ENCODE results near the gene WAPL. TPM values are rescaled to one million over a fixed set of nuclear protein-coding genes. Genes with fewer than 3 reads are reported as not detected.
A peak's percentile ranks its signal among the peaks of the same experiment; 100 is the strongest.

The WAPL gene
- total and polyA plus RNA-seq, 8 donors, result 28.2 to 48.0 (median 44.3) TPM

- no peak for ATAC-seq
- H3K4me3 ChIP-seq, result no peak overlapping the region
- no peak for TF ChIP-seq CTCF (IDR thresholded peaks at IDR 0.05)
- intact Hi-C loops (cut with DNase I), result no loop called here
- no peak for DNase-seq
- no peak overlapping the region for H3K27ac ChIP-seq
- peaks cover 0 to 31% of the 10 kb centered on the region in 2 donors for H3K36me3 ChIP-seq
- no peaks in the 10 kb centered on the region for H3K27me3 ChIP-seq
- H3K4me1 ChIP-seq, result peaks cover 0 to 66% of the 10 kb centered on the region in 2 donors
- H3K9me3 ChIP-seq, result no peaks in the 10 kb centered on the region
Observed at GRCh38 chr10:86511027-86511865, 10.3 kb downstream of the WAPL start.

- Histone ChIP-seq H3K36me3 (peaks cover 0 to 21% of the 10 kb centered on the region in 2 donors), H3K9me3 (no peaks in the 10 kb centered on the region), H3K4me1 (peaks cover 0 to 58% of the 10 kb centered on the region in 2 donors), H3K4me3 (no peak overlapping the region), H3K27ac (no peak overlapping the region), H3K27me3 (no peaks in the 10 kb centered on the region)
- no peak for TF ChIP-seq CTCF (IDR thresholded peaks at IDR 0.05)
- intact Hi-C loops (cut with DNase I), result no loop called here
- ATAC-seq (no peak), DNase-seq (no peak)
Observed at GRCh38 chr10:86509145-86509544, 12.4 kb downstream of the WAPL start.

- Histone ChIP-seq H3K27ac (no peak overlapping the region), H3K9me3 (no peaks in the 10 kb centered on the region), H3K27me3 (no peaks in the 10 kb centered on the region), H3K4me1 (peaks cover 0 to 55% of the 10 kb centered on the region in 2 donors), H3K36me3 (peaks cover 0 to 31% of the 10 kb centered on the region in 2 donors), H3K4me3 (no peak overlapping the region)
- DNase-seq, result no peak
- ATAC-seq, result no peak
- intact Hi-C loops (cut with DNase I), result no loop called here
- TF ChIP-seq CTCF (IDR thresholded peaks at IDR 0.05), result no peak
Observed at GRCh38 chr10:86508217-86508616, 13.4 kb downstream of the WAPL start.

DNA sequence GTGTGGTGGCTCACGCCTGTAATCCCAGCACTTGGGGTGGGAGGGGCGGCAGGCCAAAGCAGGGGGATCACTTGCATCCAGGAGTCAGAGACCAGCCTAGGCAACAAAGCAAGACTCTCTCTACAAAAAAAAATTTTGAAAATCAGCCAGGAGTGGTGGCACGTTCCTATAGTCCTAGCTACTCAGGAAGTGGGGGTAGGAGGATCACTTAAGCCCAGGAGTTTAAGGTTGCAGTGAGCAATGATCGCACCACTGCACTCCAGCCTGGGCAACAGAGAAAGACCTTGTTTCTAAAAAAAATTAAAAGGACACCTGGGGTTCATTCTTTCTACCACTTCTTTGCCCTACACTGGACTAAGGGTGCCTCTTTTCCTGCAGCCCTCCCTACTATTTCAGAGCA is 15.1 kb downstream of the WAPL start:
- ATAC-seq (no peak), DNase-seq (no peak)
- intact Hi-C loops (cut with DNase I), result no loop called here
- TF ChIP-seq CTCF (IDR thresholded peaks at IDR 0.05), result no peak
- Histone ChIP-seq H3K27ac (peak overlapping the region in 1 of 2 donors; percentile 20), H3K4me3 (no peak overlapping the region), H3K4me1 (peaks cover 0 to 44% of the 10 kb centered on the region in 2 donors), H3K36me3 (peaks cover 0 to 40% of the 10 kb centered on the region in 2 donors), H3K9me3 (no peaks in the 10 kb centered on the region), H3K27me3 (no peaks in the 10 kb centered on the region)

DNA sequence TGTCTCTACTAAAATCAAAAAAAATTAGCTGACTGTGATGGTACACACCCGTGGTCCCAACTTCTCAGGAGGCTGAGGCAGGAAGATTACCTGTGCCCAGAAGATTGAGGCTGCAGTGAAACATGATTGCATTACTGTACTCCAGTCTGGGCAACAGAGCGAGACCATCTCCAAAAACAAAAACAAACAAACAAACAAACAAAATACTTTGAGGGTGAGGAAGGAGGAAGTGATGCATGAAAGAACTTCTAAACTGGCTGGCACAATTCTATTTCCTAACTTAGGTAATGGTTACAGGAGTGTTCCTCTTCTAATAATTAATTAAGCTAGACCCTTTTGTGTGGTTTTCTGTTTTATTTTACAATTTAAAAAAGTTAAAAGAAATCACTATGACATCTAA is 15.5 kb downstream of the WAPL start:
- no peak for TF ChIP-seq CTCF (IDR thresholded peaks at IDR 0.05)
- Histone ChIP-seq H3K27ac (peak overlapping the region in 1 of 2 donors; percentile 20), H3K27me3 (no peaks in the 10 kb centered on the region), H3K4me1 (peaks cover 0 to 42% of the 10 kb centered on the region in 2 donors), H3K9me3 (no peaks in the 10 kb centered on the region), H3K36me3 (peaks cover 0 to 40% of the 10 kb centered on the region in 2 donors), H3K4me3 (no peak overlapping the region)
- intact Hi-C loops (cut with DNase I), result no loop called here
- ATAC-seq, result no peak
- no peak for DNase-seq

Data from left lung (tissue), 10 donors.